ENCODE data around the gene SPACA7.
A peak's percentile ranks its signal among the peaks of the same experiment; 100 is the strongest.

The SPACA7 gene

DNA sequence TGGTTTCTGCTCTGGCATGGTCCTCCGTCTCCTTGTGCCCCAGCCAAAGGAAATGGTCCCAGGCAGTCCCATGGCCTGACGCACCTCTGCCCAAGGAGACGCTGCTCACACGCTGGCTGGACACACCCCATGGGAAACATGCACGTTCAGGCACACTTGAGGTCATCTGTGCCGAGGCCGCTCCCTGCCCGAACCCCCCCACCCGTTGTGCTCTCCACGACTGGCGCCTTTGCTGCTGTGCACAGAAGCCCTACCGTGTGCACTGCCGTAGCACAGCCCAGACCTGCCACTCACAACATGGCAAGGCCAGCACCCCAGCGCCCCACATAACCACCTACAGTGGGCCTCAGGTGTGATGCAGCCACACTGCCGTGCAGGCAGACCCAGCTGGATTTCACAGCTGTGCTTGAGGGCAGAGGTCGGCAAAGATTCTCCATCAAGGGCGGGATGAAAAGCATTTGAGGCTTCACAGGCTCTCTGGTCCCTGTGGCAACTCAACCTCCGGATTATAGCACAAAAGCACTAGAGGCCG, 65.7 kb downstream of the SPACA7 start:
- no peak overlapping the region for H3K27ac ChIP-seq (replicated peaks)
- no peak for TF ChIP-seq SPI1 (IDR thresholded peaks at IDR 0.05; ENCODE audit: borderline replicate concordance, low read depth)
- TF ChIP-seq, protein P1, sequence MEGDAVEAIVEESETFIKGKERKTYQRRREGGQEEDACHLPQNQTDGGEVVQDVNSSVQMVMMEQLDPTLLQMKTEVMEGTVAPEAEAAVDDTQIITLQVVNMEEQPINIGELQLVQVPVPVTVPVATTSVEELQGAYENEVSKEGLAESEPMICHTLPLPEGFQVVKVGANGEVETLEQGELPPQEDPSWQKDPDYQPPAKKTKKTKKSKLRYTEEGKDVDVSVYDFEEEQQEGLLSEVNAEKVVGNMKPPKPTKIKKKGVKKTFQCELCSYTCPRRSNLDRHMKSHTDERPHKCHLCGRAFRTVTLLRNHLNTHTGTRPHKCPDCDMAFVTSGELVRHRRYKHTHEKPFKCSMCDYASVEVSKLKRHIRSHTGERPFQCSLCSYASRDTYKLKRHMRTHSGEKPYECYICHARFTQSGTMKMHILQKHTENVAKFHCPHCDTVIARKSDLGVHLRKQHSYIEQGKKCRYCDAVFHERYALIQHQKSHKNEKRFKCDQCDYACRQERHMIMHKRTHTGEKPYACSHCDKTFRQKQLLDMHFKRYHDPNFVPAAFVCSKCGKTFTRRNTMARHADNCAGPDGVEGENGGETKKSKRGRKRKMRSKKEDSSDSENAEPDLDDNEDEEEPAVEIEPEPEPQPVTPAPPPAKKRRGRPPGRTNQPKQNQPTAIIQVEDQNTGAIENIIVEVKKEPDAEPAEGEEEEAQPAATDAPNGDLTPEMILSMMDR (IDR thresholded peaks at IDR 0.05; ENCODE audit: insufficient read depth, low read length), result no peak
- TF ChIP-seq POLR2AphosphoS5 (IDR thresholded peaks at IDR 0.05; ENCODE audit: low read depth), result no peak
- TF ChIP-seq GABPA (IDR thresholded peaks at IDR 0.05; ENCODE audit: low read depth), result no peak
- TF ChIP-seq, protein P2, sequence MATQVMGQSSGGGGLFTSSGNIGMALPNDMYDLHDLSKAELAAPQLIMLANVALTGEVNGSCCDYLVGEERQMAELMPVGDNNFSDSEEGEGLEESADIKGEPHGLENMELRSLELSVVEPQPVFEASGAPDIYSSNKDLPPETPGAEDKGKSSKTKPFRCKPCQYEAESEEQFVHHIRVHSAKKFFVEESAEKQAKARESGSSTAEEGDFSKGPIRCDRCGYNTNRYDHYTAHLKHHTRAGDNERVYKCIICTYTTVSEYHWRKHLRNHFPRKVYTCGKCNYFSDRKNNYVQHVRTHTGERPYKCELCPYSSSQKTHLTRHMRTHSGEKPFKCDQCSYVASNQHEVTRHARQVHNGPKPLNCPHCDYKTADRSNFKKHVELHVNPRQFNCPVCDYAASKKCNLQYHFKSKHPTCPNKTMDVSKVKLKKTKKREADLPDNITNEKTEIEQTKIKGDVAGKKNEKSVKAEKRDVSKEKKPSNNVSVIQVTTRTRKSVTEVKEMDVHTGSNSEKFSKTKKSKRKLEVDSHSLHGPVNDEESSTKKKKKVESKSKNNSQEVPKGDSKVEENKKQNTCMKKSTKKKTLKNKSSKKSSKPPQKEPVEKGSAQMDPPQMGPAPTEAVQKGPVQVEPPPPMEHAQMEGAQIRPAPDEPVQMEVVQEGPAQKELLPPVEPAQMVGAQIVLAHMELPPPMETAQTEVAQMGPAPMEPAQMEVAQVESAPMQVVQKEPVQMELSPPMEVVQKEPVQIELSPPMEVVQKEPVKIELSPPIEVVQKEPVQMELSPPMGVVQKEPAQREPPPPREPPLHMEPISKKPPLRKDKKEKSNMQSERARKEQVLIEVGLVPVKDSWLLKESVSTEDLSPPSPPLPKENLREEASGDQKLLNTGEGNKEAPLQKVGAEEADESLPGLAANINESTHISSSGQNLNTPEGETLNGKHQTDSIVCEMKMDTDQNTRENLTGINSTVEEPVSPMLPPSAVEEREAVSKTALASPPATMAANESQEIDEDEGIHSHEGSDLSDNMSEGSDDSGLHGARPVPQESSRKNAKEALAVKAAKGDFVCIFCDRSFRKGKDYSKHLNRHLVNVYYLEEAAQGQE (IDR thresholded peaks at IDR 0.05; ENCODE audit: insufficient replicate concordance, low read depth), result no peak

DNA sequence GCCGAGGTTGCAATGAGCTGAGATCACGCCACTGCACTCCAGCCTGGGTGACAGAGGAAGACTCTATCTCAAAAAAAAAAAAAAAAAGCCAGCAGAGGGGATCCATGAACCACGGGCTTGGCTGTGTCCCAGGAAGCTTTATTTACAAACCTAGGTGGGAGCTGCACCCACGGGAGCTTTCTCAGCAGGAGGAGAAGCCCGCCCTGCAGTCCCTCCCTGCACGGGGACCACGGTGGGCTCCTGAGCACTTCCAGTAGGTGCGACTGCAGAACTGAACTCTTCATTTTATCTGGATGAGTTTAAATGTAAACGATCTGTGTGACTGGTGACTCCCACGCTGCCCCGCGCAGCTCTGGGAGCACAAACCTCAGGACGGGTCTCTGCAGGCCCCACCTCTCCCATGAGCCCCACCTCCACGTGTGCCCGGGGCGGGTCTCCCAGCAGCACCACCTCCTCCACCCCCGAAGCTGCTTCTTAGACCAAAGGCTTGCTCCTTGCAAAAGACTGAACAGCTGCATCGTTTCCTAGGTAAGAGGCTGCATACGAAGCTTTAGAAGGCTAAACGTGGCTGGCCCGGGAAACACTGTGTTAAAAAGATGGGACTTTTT, 66.4 kb downstream of the SPACA7 start:
- TF ChIP-seq, protein P1 (IDR thresholded peaks at IDR 0.05; ENCODE audit: insufficient read depth, low read length), result no peak
- TF ChIP-seq GABPA (IDR thresholded peaks at IDR 0.05; ENCODE audit: low read depth) (no peak), SPI1 (IDR thresholded peaks at IDR 0.05; ENCODE audit: borderline replicate concordance, low read depth) (no peak), POLR2AphosphoS5 (IDR thresholded peaks at IDR 0.05; ENCODE audit: low read depth) (no peak)
- TF ChIP-seq, protein P2 (IDR thresholded peaks at IDR 0.05; ENCODE audit: insufficient replicate concordance, low read depth), result no peak
- Histone ChIP-seq H3K27me3 (ENCODE audit: insufficient read depth, poor library complexity, severe bottlenecking) (peaks cover 10% of the 10 kb centered on the region), H3K4me3 (replicated peaks; ENCODE audit: insufficient read depth, low read length) (no peak overlapping the region), H3K27ac (replicated peaks) (no peak overlapping the region)
- DNase-seq (ENCODE audit: low read depth in 1 of 2, low spot score in 1 of 2), result no peak

More for the DNA sequence above, 65.7 kb downstream of the SPACA7 start:
- peaks cover 10% of the 10 kb centered on the region for H3K27me3 ChIP-seq (ENCODE audit: insufficient read depth, poor library complexity, severe bottlenecking)
- no peak for DNase-seq (ENCODE audit: low read depth in 1 of 2, low spot score in 1 of 2)
- no peak overlapping the region for H3K4me3 ChIP-seq (replicated peaks; ENCODE audit: insufficient read depth, low read length)

DNA sequence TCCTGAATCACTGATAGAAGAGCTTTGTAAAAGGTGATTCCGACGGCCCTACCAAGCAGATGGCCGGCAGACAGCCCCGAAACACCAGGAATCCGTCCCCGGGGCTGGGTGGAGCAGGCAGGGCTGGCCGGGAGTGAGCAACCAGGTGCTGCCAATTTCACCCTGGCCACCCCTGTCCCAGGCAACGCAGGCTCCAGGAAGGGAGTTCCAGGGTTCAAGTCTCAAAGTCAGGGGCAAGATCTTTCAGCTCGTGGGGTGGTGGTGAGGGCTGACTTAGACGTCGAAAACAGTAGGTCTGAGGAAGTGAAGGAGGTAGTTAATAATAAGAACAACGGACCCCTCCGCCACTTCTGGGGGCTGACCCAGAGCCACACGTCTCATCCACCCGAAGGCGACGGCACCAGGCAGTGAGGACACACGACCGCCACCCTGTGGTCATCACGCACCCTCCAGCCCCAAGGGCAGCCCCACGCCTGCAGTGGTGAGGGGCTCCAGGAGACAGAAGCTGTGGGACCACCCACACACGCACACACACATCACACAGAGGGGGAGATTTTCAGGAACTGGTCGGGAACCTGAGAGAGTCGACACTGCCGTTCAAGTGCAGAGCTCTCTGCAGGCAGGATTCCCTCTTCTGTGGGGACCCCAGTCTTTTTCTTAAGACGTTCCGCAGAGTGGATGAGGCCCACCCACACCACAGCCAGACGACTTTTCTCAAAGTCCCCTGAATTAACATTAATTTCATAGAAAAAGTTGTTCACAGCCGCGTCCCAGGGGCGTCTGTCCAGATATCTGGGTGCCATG, 67.2 kb downstream of the SPACA7 start:
- TF ChIP-seq, protein P1 (IDR thresholded peaks at IDR 0.05; ENCODE audit: insufficient read depth, low read length), result peak; percentile 23
- TF ChIP-seq, protein P2 (IDR thresholded peaks at IDR 0.05; ENCODE audit: insufficient replicate concordance, low read depth), result no peak
- H3K27me3 ChIP-seq (ENCODE audit: insufficient read depth, poor library complexity, severe bottlenecking), result peaks cover 10% of the 10 kb centered on the region
- no peak overlapping the region for H3K4me3 ChIP-seq (replicated peaks; ENCODE audit: insufficient read depth, low read length)
- H3K27ac ChIP-seq (replicated peaks), result no peak overlapping the region
- no peak for DNase-seq (ENCODE audit: low read depth in 1 of 2, low spot score in 1 of 2)

Data from HL-60 (cell line).